Ovary (tissue), 9 donors: ENCODE results near the gene OR4D9. TPM values are rescaled to one million over a fixed set of nuclear protein-coding genes. Genes with fewer than 3 reads are reported as not detected.

Experiments used
- DNase-seq, 5 donors: peaks; one replicate each; pipeline ENCODE4 v3.0.0-alpha.2; 2019 to 2020
- H3K27ac ChIP-seq, 2 donors: fragments of 200-600 bp; one replicate each; pipeline versions ENCODE4 v1.5.1 to v1.8.0; 2019 to 2022
- H3K27me3 ChIP-seq: fragments of 200-600 bp; one replicate; pipeline ENCODE4 v1.8.0; 2022
- H3K36me3 ChIP-seq: fragments of 200-600 bp; sonication (generic); one replicate; pipeline ENCODE4 v1.5.1; 2019
- H3K4me1 ChIP-seq: one replicate; pipeline ENCODE4 v1.8.1; 2013; ENCODE audit warnings: mild to moderate bottlenecking, moderate library complexity; ENCODE audit not compliant: insufficient read depth
- H3K4me3 ChIP-seq: fragments of 200-600 bp; sonication (generic); one replicate; pipeline ENCODE4 v1.5.1; 2017
- H3K9me3 ChIP-seq, 2 donors: fragments of 200-600 bp in 1 of 2; sonication (generic) in 1 of 2; one replicate each; pipeline versions ENCODE4 v1.5.1 to v1.8.1; 2013 to 2019; ENCODE audit warnings: mild to moderate bottlenecking in 1 of 2, moderate library complexity in 1 of 2
- EP300 ChIP-seq: sonication (generic); formaldehyde crosslinking; IDR thresholded peaks from one replicate; pipeline ENCODE4 v1.6.1; 2017; ENCODE audit warnings: antibody characterized with exemption
- POLR2A ChIP-seq: fragments of 450-650 bp; IDR thresholded peaks from one replicate; pipeline ENCODE4 v1.6.1; 2017; ENCODE audit warnings: antibody characterized with exemption, mild to moderate bottlenecking, moderate library complexity
- WGBS, 3 donors: extraction: QIAGEN DNeasy Blood & Tissue Kit in 1 of 3; methylation state at CpG; one replicate each; pipeline versions ENCODE4 v1.1.5 to v1.1.7; 2013 to 2017; 5-methylcytosine and 5-hydroxymethylcytosine counted together
- intact Hi-C, 4 donors: fragments of 100-400 bp; cut with DNase I; formaldehyde crosslinking; loops; one replicate each; pipeline versions ENCODE4 v1.11.0 to v1.15.1; 2022 to 2023
- polyA plus RNA-seq, 2 donors: library from polyadenylated mRNA; stranded (reverse); fragments of 200-250 nt in 1 of 2; fragments of 350-450 nt in 1 of 2; fragmentation: Illumina TruSeq in 1 of 2; extraction: RNeasy Lipid Tissue Mini Kit (QIAGEN cat#74804) in 1 of 2; gene quantifications; one replicate each; pipeline ENCODE4 v1.2.3, GENCODE V29; 2013 to 2014
- total RNA-seq, 7 donors: library from RNA; depleted of rRNA in 2 of 7; stranded (reverse); fragments of >200 nt in 2 of 7; fragmentation: NEBNext Ultra II Directional in 3 of 7; extraction: Animal tissue kit (Norgen Biotek cat#: 25700) in 3 of 7; gene quantifications; one replicate each; pipeline versions ENCODE4 v1.1.0 to v1.2.4, GENCODE V29; 2016 to 2023
- TF ChIP-seq, protein P1 (sequence below), 3 donors: fragments of 450-650 bp in 2 of 3; fragments of 200-600 bp in 1 of 3; IDR thresholded peaks; one replicate each; pipeline versions ENCODE4 v1.5.1 to v1.8.0; 2016 to 2022; ENCODE audit warnings: antibody characterized with exemption in 3 of 3, mild to moderate bottlenecking in 1 of 3
- donor health status: DM: no; HTN: no; CAD: no; lungs with moderate emphysema.
- donor health status: DM: no; HTN: no; CAD: no.
- donor health status: Bipolar disorder and iron deficiency.
- donor health status: DM: yes; HTN: yes; CAD: no.
- donor health status: DM: no; HTN: no; CAD: no.
- donor health status: DM: yes; HTN: yes; CAD: no.

OR4D9 gene
- total and polyA plus RNA-seq, 9 donors, result not detected

DNA sequence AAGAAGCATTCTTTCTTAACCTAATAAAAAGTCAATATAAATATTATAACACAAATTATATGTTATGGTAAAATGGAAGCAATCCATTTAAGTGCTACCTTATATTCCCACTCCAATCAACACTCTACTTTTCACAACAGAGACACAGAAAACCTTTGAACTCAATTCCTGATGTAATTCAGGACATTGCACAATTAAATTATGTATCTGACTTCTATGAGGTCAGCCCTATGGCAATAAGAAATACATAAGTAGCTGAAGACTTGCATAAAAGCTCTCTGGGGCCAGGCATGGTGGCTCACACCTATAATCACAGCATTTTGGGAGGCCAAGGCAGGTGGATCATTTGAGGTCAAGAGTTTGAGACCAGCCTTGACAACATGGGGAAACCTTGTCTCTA lies 31.4 kb upstream of the OR4D9 start:
- H3K27me3 ChIP-seq, result no peaks in the 10 kb centered on the region
- H3K9me3 ChIP-seq, result no peaks in the 10 kb centered on the region
- H3K4me3 ChIP-seq, result no peak overlapping the region
- no peak for DNase-seq
- H3K4me1 ChIP-seq, result no peaks in the 10 kb centered on the region
- intact Hi-C loops, result no loop called here
- no peak for TF ChIP-seq POLR2A
- no peak for TF ChIP-seq EP300
- TF ChIP-seq, protein P1, sequence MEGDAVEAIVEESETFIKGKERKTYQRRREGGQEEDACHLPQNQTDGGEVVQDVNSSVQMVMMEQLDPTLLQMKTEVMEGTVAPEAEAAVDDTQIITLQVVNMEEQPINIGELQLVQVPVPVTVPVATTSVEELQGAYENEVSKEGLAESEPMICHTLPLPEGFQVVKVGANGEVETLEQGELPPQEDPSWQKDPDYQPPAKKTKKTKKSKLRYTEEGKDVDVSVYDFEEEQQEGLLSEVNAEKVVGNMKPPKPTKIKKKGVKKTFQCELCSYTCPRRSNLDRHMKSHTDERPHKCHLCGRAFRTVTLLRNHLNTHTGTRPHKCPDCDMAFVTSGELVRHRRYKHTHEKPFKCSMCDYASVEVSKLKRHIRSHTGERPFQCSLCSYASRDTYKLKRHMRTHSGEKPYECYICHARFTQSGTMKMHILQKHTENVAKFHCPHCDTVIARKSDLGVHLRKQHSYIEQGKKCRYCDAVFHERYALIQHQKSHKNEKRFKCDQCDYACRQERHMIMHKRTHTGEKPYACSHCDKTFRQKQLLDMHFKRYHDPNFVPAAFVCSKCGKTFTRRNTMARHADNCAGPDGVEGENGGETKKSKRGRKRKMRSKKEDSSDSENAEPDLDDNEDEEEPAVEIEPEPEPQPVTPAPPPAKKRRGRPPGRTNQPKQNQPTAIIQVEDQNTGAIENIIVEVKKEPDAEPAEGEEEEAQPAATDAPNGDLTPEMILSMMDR (IDR thresholded peaks at IDR 0.05), result no peak
- H3K27ac ChIP-seq, result no peak overlapping the region
- H3K36me3 ChIP-seq, result no peaks in the 10 kb centered on the region

- DNase-seq, result no peak
- H3K27me3 ChIP-seq, result no peaks in the 10 kb centered on the region
- no peaks in the 10 kb centered on the region for H3K36me3 ChIP-seq
- TF ChIP-seq POLR2A, result no peak
- TF ChIP-seq EP300, result no peak
- TF ChIP-seq, protein P1 (IDR thresholded peaks at IDR 0.05), result no peak
- intact Hi-C loops, result no loop called here
- no peaks in the 10 kb centered on the region for H3K9me3 ChIP-seq
- 76 to 86% (median 82%) methylated on average over 3 of the region's 3 CpGs for WGBS, 3 donors
- H3K4me3 ChIP-seq, result no peak overlapping the region
- H3K27ac ChIP-seq, result no peak overlapping the region
- no peaks in the 10 kb centered on the region for H3K4me1 ChIP-seq
Measured at GRCh38 chr11:59480359-59480758, 31.0 kb upstream of the OR4D9 start.

- 38 to 92% (median 46%) methylated on average over 1 of the region's 1 CpG for WGBS, 3 donors
- TF ChIP-seq, protein P1 (IDR thresholded peaks at IDR 0.05), result no peak
- TF ChIP-seq EP300, result no peak
- TF ChIP-seq POLR2A, result no peak
- DNase-seq, result no peak
- no peaks in the 10 kb centered on the region for H3K36me3 ChIP-seq
- no peaks in the 10 kb centered on the region for H3K4me1 ChIP-seq
- H3K4me3 ChIP-seq, result no peak overlapping the region
- H3K9me3 ChIP-seq, result no peaks in the 10 kb centered on the region
- H3K27ac ChIP-seq, result no peak overlapping the region
- no peaks in the 10 kb centered on the region for H3K27me3 ChIP-seq
- intact Hi-C loops, result no loop called here
Measured at GRCh38 chr11:59501931-59502330, 9.4 kb upstream of the OR4D9 start.

DNA sequence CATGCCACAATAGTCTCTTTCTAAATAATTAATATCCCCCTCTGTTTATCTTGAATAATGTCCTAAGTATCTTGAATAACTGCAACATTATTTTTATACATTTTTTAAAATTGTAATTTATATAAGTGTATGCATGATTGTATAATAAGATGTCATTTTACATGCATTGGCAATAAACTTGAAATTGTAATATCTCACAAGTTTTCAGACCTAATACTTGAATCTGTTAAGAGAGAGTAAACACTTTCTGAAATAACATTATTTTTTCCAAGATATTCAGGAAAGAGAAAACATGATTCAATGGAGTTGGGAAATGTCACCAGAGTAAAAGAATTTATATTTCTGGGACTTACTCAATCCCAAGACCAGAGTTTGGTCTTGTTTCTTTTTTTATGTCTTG lies 8.1 kb upstream of the OR4D9 start, which contains the start of gene OR4D11:
OR4D11 (plus strand) TSS at position 301 of the 400 bp plus-strand sequence; CDS start at position 301, 0 bp downstream.
- intact Hi-C loops, result no loop called here
- Histone ChIP-seq H3K4me1 (no peaks in the 10 kb centered on the region), H3K36me3 (no peaks in the 10 kb centered on the region)

More for the DNA sequence above, 8.1 kb upstream of the OR4D9 start, which contains the start of gene OR4D11:
- DNase-seq, result no peak
- no peaks in the 10 kb centered on the region for H3K9me3 ChIP-seq
- H3K4me3 ChIP-seq, result no peak within 1 kb of the TSS
- H3K27ac ChIP-seq, result no peak within 1 kb of the TSS
- no peaks in the 10 kb centered on the region for H3K27me3 ChIP-seq
- TF ChIP-seq EP300 (no peak), POLR2A (no peak)
- TF ChIP-seq, protein P1 (IDR thresholded peaks at IDR 0.05), result no peak
